SH-SY5Y (cell line): ENCODE measurements around the gene HELZ2.

Experiments
- GATA2 ChIP-seq: IDR thresholded peaks from 2 replicates; pipeline ENCODE4 v1.6.1; 2011; ENCODE audit warnings: mild to moderate bottlenecking, low read depth, low read length
- GATA3 ChIP-seq: IDR thresholded peaks from 2 replicates; pipeline ENCODE4 v1.6.1; 2011; ENCODE audit warnings: low read depth, mild to moderate bottlenecking, low read length, moderate library complexity

DNA sequence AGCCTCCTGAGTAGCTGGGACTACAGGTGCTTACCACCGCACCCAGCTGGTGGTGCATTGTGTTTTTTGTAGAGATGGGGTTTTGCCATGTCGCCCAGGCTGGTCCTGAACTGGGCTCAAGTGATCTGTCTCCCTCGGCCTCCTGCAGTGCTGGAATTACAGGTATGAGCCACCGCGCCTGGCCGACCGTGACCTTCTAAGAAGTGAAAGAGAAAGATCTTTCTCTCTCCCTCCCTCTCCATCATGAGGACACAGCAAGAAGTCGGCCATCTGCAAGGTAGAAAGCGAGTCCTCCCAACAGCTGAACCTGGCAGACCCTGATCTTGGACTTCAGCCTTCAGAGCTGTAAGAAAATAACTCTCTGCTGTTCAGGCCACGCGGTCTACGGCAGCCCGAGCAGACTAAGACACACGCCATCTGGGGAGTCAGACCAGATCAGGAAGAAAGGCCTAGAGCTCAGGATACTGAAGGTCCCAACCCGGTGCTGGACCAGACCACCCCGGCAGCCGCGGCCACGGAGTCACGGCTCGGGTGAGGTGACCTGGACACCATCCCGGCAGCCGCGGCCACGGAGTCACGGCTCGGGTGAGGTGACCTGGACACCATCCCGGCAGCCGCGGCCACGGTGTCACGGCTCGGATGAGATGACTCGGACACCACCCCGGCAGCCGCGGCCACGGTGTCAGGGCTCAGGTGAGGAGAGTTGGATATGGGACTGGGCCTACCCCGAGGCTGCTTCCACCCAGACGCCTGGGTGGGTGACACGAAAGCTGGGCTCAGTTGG lies 43.2 kb upstream of the HELZ2 start:
- no peak for TF ChIP-seq GATA2
- no peak for TF ChIP-seq GATA3
